Glutamatergic neuron (in vitro differentiated cells): ENCODE data around the gene SLC13A2. TPM values are rescaled to one million over a fixed set of nuclear protein-coding genes. Genes with fewer than 3 reads are reported as not detected.
"Not testable (repeated sequence)": the region's sequence is repeated elsewhere in the genome, so short reads cannot be mapped to it uniquely, and the experiment has no call there.

Source experiments
- DNase-seq: peaks from one replicate; pipeline ENCODE4 v3.0.0; 2022
- H3K27ac Mint-ChIP-seq: one replicate; pipeline ENCODE4 v1.8.0; 2020; ENCODE audit warnings: mild to moderate bottlenecking, mixed read lengths, inconsistent platforms; ENCODE audit not compliant: unreplicated experiment
- H3K27me3 Mint-ChIP-seq: one replicate; pipeline ENCODE4 v1.8.0; 2020; ENCODE audit warnings: mild to moderate bottlenecking, moderate library complexity, mixed read lengths, inconsistent platforms; ENCODE audit not compliant: unreplicated experiment
- H3K36me3 Mint-ChIP-seq: one replicate; pipeline ENCODE4 v1.8.0; 2020; ENCODE audit warnings: mild to moderate bottlenecking, mixed read lengths, inconsistent platforms; ENCODE audit not compliant: unreplicated experiment
- H3K4me1 Mint-ChIP-seq: one replicate; pipeline ENCODE4 v1.8.0; 2020; ENCODE audit warnings: mild to moderate bottlenecking, low read depth, mixed read lengths, inconsistent platforms; ENCODE audit not compliant: unreplicated experiment
- H3K4me3 Mint-ChIP-seq: one replicate; pipeline ENCODE4 v1.8.0; 2020; ENCODE audit warnings: mild to moderate bottlenecking, mixed read lengths, inconsistent platforms; ENCODE audit not compliant: unreplicated experiment
- H3K9me3 Mint-ChIP-seq: one replicate; pipeline ENCODE4 v1.8.0; 2020; ENCODE audit warnings: mild to moderate bottlenecking, moderate library complexity, mixed read lengths, inconsistent platforms; ENCODE audit not compliant: unreplicated experiment
- total RNA-seq: library from RNA; stranded (reverse); fragmentation: NEBNext Ultra II Directional; extraction: Animal tissue kit (Norgen Biotek cat#: 25700); gene quantifications from one replicate; pipeline ENCODE4 v1.2.1, GENCODE V29; 2021; ENCODE audit not compliant: unreplicated experiment
- TF ChIP-seq, protein P1 (sequence below): fragments of 200-600 bp; sonication (generic); IDR thresholded peaks from one replicate; pipeline ENCODE4 v1.5.0; 2021; ENCODE audit not compliant: partially characterized antibody, unreplicated experiment

Gene SLC13A2
- total RNA-seq, 1 donor from 2014 or later, result not detected

DNA sequence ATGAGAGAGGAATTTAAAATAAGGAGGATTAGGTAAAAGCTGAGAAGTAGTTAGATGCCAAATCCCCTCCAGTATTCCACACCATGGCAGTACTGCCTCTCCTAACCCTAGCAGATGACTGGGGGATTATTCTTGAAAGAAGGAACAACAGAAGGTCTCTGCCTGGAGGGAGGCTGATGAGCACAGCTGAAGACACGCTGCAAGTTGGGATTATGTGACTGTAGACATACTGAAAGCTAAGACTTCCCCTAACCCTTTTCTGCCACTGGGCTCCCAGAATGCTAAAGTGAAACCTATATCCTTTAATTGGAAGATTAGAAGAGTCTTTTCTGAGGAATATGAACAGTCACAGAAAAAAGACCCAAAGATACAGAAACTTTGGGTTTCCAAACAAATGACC is 39.7 kb upstream of the SLC13A2 start:
- H3K27ac Mint-ChIP-seq, result no peak overlapping the region
- H3K4me3 Mint-ChIP-seq, result no peak overlapping the region
- H3K27me3 Mint-ChIP-seq, result peaks cover 5% of the 10 kb centered on the region
- no peak for DNase-seq
- H3K9me3 Mint-ChIP-seq, result peaks cover 1% of the 10 kb centered on the region
- H3K36me3 Mint-ChIP-seq, result no peaks in the 10 kb centered on the region
- no peaks in the 10 kb centered on the region for H3K4me1 Mint-ChIP-seq
- TF ChIP-seq, protein P1, sequence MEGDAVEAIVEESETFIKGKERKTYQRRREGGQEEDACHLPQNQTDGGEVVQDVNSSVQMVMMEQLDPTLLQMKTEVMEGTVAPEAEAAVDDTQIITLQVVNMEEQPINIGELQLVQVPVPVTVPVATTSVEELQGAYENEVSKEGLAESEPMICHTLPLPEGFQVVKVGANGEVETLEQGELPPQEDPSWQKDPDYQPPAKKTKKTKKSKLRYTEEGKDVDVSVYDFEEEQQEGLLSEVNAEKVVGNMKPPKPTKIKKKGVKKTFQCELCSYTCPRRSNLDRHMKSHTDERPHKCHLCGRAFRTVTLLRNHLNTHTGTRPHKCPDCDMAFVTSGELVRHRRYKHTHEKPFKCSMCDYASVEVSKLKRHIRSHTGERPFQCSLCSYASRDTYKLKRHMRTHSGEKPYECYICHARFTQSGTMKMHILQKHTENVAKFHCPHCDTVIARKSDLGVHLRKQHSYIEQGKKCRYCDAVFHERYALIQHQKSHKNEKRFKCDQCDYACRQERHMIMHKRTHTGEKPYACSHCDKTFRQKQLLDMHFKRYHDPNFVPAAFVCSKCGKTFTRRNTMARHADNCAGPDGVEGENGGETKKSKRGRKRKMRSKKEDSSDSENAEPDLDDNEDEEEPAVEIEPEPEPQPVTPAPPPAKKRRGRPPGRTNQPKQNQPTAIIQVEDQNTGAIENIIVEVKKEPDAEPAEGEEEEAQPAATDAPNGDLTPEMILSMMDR, result no peak

DNA sequence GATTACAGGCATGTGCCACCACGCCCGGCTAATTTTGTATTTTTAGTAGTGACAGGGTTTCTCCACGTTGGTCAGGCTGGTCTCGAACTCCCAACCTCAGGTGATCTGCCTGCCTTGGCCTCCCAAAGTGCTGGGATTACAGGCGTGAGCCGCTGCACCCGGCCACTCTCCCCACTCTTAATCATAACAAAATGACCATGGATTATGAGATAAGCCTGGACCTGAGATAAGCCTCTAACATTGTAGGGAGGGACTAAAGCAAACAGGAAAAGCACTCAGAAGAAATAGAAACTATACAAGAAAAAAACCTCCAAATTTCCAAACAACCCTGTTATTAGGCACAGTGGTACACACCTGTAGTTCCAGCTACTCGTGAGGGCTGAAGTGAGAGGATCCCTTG is 39.1 kb upstream of the SLC13A2 start:
- not testable (repeated sequence) for H3K36me3 Mint-ChIP-seq, H3K27ac Mint-ChIP-seq, H3K27me3 Mint-ChIP-seq, H3K4me3 Mint-ChIP-seq, H3K4me1 Mint-ChIP-seq, DNase-seq, H3K9me3 Mint-ChIP-seq

- Mint-ChIP-seq H3K4me3 (no peak overlapping the region), H3K27ac (no peak overlapping the region), H3K27me3 (peaks cover 3% of the 10 kb centered on the region), H3K4me1 (no peaks in the 10 kb centered on the region), H3K36me3 (no peaks in the 10 kb centered on the region), H3K9me3 (peaks cover 4% of the 10 kb centered on the region)
- TF ChIP-seq, protein P1, result no peak
- DNase-seq, result no peak
Observed at GRCh38 chr17:28443901-28444638, 29.4 kb upstream of the SLC13A2 start.

- Mint-ChIP-seq H3K4me3 (no peak overlapping the region), H3K27ac (no peak overlapping the region), H3K9me3 (peaks cover 8% of the 10 kb centered on the region), H3K4me1 (no peaks in the 10 kb centered on the region), H3K27me3 (peaks cover 3% of the 10 kb centered on the region), H3K36me3 (no peaks in the 10 kb centered on the region)
- DNase-seq, result no peak
- TF ChIP-seq, protein P1, result no peak
Observed at GRCh38 chr17:28446716-28447395, 26.6 kb upstream of the SLC13A2 start.

- H3K27me3 Mint-ChIP-seq, result peaks cover 3% of the 10 kb centered on the region
- no peak overlapping the region for H3K4me3 Mint-ChIP-seq
- H3K27ac Mint-ChIP-seq, result no peak overlapping the region
- peaks cover 5% of the 10 kb centered on the region for H3K9me3 Mint-ChIP-seq
- DNase-seq, result no peak
- TF ChIP-seq, protein P1, result no peak
- H3K36me3 Mint-ChIP-seq, result no peaks in the 10 kb centered on the region
- H3K4me1 Mint-ChIP-seq, result no peaks in the 10 kb centered on the region
Observed at GRCh38 chr17:28447396-28447760, 26.1 kb upstream of the SLC13A2 start.
